GM18873 (cell line): Measurements from ENCODE around the gene ZBTB16.

Experiments used
- ATAC-seq: cut with Tn5 transposase; IDR thresholded peaks from one replicate; pipeline ENCODE4 v1.9.1; 2021; ENCODE audit warnings: mild to moderate bottlenecking, moderate library complexity, moderate number of reproducible peaks; ENCODE audit not compliant: unreplicated experiment, low FRiP score

Gene ZBTB16

GRCh38 chr11:114250993-114251814 is 191.7 kb downstream of the ZBTB16 start:
- ATAC-seq, result no peak

- ATAC-seq, result no peak
These were observed 192.4 kb downstream of the ZBTB16 start for GRCh38 chr11:114251815-114252337.

- no peak for ATAC-seq
These were observed 193.3 kb downstream of the ZBTB16 start for GRCh38 chr11:114252767-114253166.

GRCh38 chr11:114253771-114254170 is 194.3 kb downstream of the ZBTB16 start:
- no peak for ATAC-seq

GRCh38 chr11:114254571-114255146 is 195.1 kb downstream of the ZBTB16 start:
- ATAC-seq, result no peak

GRCh38 chr11:114255289-114255688 is 195.8 kb downstream of the ZBTB16 start:
- no peak for ATAC-seq

GRCh38 chr11:114256176-114256966 is 196.9 kb downstream of the ZBTB16 start:
- ATAC-seq, result no peak

GRCh38 chr11:114256967-114257286 is 197.4 kb downstream of the ZBTB16 start:
- no peak for ATAC-seq

GRCh38 chr11:114257621-114258558 is 198.4 kb downstream of the ZBTB16 start:
- ATAC-seq, result no peak

- no peak for ATAC-seq
These were observed 199.2 kb downstream of the ZBTB16 start for GRCh38 chr11:114258696-114259095.

GRCh38 chr11:114259124-114259526 is 199.6 kb downstream of the ZBTB16 start:
- no peak for ATAC-seq

GRCh38 chr11:114259551-114259983 is 200.1 kb downstream of the ZBTB16 start:
- no peak for ATAC-seq

- no peak for ATAC-seq
These were observed 200.6 kb downstream of the ZBTB16 start for GRCh38 chr11:114260077-114260476.

GRCh38 chr11:114260483-114260882 is 201.0 kb downstream of the ZBTB16 start:
- no peak for ATAC-seq

GRCh38 chr11:114261791-114262190 is 202.3 kb downstream of the ZBTB16 start:
- ATAC-seq, result no peak

- ATAC-seq, result no peak
These were observed 203.4 kb downstream of the ZBTB16 start for GRCh38 chr11:114262681-114263512.

- no peak for ATAC-seq
These were observed 204.1 kb downstream of the ZBTB16 start for GRCh38 chr11:114263513-114264170.

GRCh38 chr11:114264381-114264780 is 204.9 kb downstream of the ZBTB16 start:
- ATAC-seq, result no peak
